OCI-LY7 (cell line): ENCODE results near the gene ZAR1L. TPM values are rescaled to one million over a fixed set of nuclear protein-coding genes. Genes with fewer than 3 reads are reported as not detected.
A peak's percentile ranks its signal among the peaks of the same experiment; 100 is the strongest.

Source experiments
- BruUV-seq: library from RNA; stranded (reverse); fragments of 400-500 nt; replicated peaks from 2 replicates; lab custom pipeline; 2021; lab: Mats Ljungman, UMichigan
- CTCF ChIA-PET: fragments of 300-600 bp; sonication (Branson Sonifier 250); formaldehyde crosslinking; loops from one replicate; lab custom pipeline; 2022; ENCODE audit warnings: antibody characterized with exemption; ENCODE audit not compliant: unreplicated experiment; lab: Charles Lee
- POLR2A ChIA-PET: fragments of 300-600 bp; sonication (Branson Sonifier 250); formaldehyde crosslinking; loops from one replicate; lab custom pipeline; 2022; ENCODE audit warnings: antibody characterized with exemption; lab: Charles Lee
- DNase-seq: peaks from one replicate; pipeline ENCODE4 v3.0.0-alpha.2; 2015; ENCODE audit warnings: low spot score
- H2AFZ ChIP-seq: fragments of 200-600 bp; sonication (generic), shearing (Covaris generic); 2 replicates; pipeline ENCODE4 v1.6.1; 2014; ENCODE audit warnings: mild to moderate bottlenecking, antibody characterized with exemption, low read length, moderate library complexity
- H3K27ac ChIP-seq: fragments of 200-600 bp; sonication (generic); 2 replicates; pipeline ENCODE4 v1.5.1; 2014; ENCODE audit warnings: mixed run types, low read depth, mild to moderate bottlenecking, moderate library complexity, low read length, inconsistent platforms; ENCODE audit not compliant: poor library complexity, severe bottlenecking
- H3K36me3 ChIP-seq: fragments of 200-600 bp; sonication (generic); 2 replicates; pipeline ENCODE4 v1.6.1; 2014; ENCODE audit warnings: mild to moderate bottlenecking, antibody characterized with exemption, low read length, moderate library complexity, mixed read lengths; ENCODE audit not compliant: insufficient read depth
- H3K4me1 ChIP-seq: fragments of 200-600 bp; sonication (generic); 2 replicates; pipeline ENCODE4 v1.5.1; 2014; ENCODE audit warnings: mild to moderate bottlenecking, low read length; ENCODE audit not compliant: insufficient read depth, poor library complexity, severe bottlenecking
- H3K4me2 ChIP-seq: fragments of 200-600 bp; sonication (generic); 2 replicates; pipeline ENCODE4 v1.6.1; 2014; ENCODE audit warnings: mild to moderate bottlenecking, low read length
- H3K4me3 ChIP-seq: fragments of 200-600 bp; sonication (generic); 2 replicates; pipeline ENCODE4 v1.5.1; 2014; ENCODE audit warnings: mild to moderate bottlenecking, low read depth, low read length; ENCODE audit not compliant: poor library complexity, severe bottlenecking
- H3K79me2 ChIP-seq: fragments of 200-600 bp; sonication (generic); 2 replicates; pipeline ENCODE4 v1.6.1; 2016; ENCODE audit warnings: low read depth, mild to moderate bottlenecking, low read length, moderate library complexity, mixed read lengths; ENCODE audit not compliant: insufficient read depth
- H3K9me2 ChIP-seq: fragments of 200-600 bp; sonication (generic); 2 replicates; pipeline ENCODE4 v1.6.1; 2016; ENCODE audit warnings: mild to moderate bottlenecking, low read length, mixed read lengths; ENCODE audit not compliant: insufficient read depth
- H3K9me3 ChIP-seq: fragments of 200-600 bp; sonication (generic); 2 replicates; pipeline ENCODE4 v1.6.1; 2014; ENCODE audit warnings: mild to moderate bottlenecking, mixed run types, low read length, mixed read lengths
- H4K20me1 ChIP-seq: fragments of 200-600 bp; sonication (generic); 2 replicates; pipeline ENCODE4 v1.6.1; 2014; ENCODE audit warnings: mild to moderate bottlenecking, antibody characterized with exemption, low read length, moderate library complexity, mixed read lengths; ENCODE audit not compliant: insufficient read depth
- EZH2phosphoT487 ChIP-seq: fragments of 200-600 bp; sonication (generic); IDR thresholded peaks from 2 replicates; pipeline ENCODE4 v1.6.1; 2018; ENCODE audit warnings: low read depth, borderline replicate concordance, mild to moderate bottlenecking, mixed run types, antibody characterized with exemption, low read length, moderate library complexity, mixed read lengths
- intact Hi-C: fragments of 100-400 bp; cut with micrococcal nuclease; formaldehyde crosslinking; loops from one replicate; pipeline ENCODE4 v1.10.0; 2022; ENCODE audit not compliant: unreplicated experiment
- total RNA-seq, 2 experiments: library from RNA; depleted of rRNA in 1 of 2; stranded (reverse); fragments of >200 nt in 1 of 2; shearing (Covaris generic) in 1 of 2; gene quantifications; 2 replicates each; pipeline ENCODE4 v1.2.3, GENCODE V29; 2014 to 2022
- TF ChIP-seq, protein P1 (sequence below): fragments of 200-600 bp; sonication (generic); conservative IDR thresholded peaks from 2 replicates; pipeline ENCODE4 v1.5.1; 2014; ENCODE audit warnings: mild to moderate bottlenecking, antibody characterized with exemption, low read length, moderate library complexity, mixed read lengths

Gene ZAR1L
- total RNA-seq, 2 experiments from 2014 or later = 0.32 to 1.1 TPM

- no peak for DNase-seq
- no peak overlapping the region for H3K27ac ChIP-seq
- BruUV-seq = no TSS peak
- POLR2A ChIA-PET = no interaction called here
- no peak overlapping the region for H2AFZ ChIP-seq
- H3K36me3 ChIP-seq = no peaks in the 10 kb centered on the region
- no peaks in the 10 kb centered on the region for H3K79me2 ChIP-seq
- H3K4me3 ChIP-seq = no peak overlapping the region
- TF ChIP-seq, protein P1, sequence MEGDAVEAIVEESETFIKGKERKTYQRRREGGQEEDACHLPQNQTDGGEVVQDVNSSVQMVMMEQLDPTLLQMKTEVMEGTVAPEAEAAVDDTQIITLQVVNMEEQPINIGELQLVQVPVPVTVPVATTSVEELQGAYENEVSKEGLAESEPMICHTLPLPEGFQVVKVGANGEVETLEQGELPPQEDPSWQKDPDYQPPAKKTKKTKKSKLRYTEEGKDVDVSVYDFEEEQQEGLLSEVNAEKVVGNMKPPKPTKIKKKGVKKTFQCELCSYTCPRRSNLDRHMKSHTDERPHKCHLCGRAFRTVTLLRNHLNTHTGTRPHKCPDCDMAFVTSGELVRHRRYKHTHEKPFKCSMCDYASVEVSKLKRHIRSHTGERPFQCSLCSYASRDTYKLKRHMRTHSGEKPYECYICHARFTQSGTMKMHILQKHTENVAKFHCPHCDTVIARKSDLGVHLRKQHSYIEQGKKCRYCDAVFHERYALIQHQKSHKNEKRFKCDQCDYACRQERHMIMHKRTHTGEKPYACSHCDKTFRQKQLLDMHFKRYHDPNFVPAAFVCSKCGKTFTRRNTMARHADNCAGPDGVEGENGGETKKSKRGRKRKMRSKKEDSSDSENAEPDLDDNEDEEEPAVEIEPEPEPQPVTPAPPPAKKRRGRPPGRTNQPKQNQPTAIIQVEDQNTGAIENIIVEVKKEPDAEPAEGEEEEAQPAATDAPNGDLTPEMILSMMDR = no peak
- TF ChIP-seq EZH2phosphoT487 = no peak
- intact Hi-C loops = no loop called here
- H3K9me3 ChIP-seq = no peaks in the 10 kb centered on the region
- CTCF ChIA-PET = no interaction called here
- H3K4me1 ChIP-seq = no peaks in the 10 kb centered on the region
- H3K4me2 ChIP-seq = no peak overlapping the region
- H4K20me1 ChIP-seq = no peaks in the 10 kb centered on the region
- H3K9me2 ChIP-seq = no peaks in the 10 kb centered on the region; the same call in 1 of the 2 replicates
These were observed 37.3 kb downstream of the ZAR1L start for GRCh38 chr13:32277839-32278238.

DNA sequence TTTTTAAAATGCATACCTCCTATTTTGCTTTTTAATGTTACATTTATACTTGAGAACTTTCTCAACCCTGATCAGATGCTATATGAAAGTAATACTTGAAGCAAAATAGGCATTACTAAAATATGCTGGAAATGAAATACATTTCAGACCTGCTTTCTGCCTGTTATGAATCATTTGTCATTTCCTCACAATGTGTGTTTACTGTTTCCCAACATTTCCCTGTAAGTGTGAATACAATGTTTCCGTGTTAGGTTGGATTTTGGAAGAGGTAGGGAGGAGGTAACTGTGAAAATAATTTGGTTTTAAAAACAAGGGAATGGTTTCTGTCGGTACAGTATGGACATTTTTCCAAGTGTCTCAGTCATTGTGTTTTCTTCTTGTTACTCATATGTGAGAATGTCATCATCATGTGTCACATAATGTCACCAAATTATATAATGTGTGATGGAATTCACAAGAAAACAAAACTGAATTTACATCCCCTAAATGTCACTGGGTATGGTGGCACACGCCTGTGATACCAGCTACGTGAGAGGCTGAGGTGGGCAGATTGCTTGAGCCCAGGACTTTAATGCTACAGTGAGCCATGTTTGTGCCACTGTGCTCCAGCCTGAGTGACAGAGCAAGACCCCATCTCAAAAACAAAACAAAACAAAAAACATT is 43.0 kb downstream of the ZAR1L start:
- Histone ChIP-seq H2AFZ (no peak overlapping the region), H3K4me2 (no peak overlapping the region), H3K79me2 (no peaks in the 10 kb centered on the region), H3K9me2 (no peaks in the 10 kb centered on the region), H4K20me1 (no peaks in the 10 kb centered on the region), H3K4me3 (no peak overlapping the region), H3K36me3 (no peaks in the 10 kb centered on the region), H3K27ac (no peak overlapping the region), H3K4me1 (no peaks in the 10 kb centered on the region), H3K9me3 (no peaks in the 10 kb centered on the region)
- no peak for DNase-seq
- TF ChIP-seq EZH2phosphoT487 = no peak
- TF ChIP-seq, protein P1 = no peak
- BruUV-seq = no TSS peak
- intact Hi-C loops = no loop called here
- ChIA-PET POLR2A (interaction anchor here (0.7 to 1.4 kb wide), 2 partner anchors 10 to 11 kb away, joined by 3 to 9 read pairs; no protein-coding TSS in a partner anchor), CTCF (no interaction called here)

DNA sequence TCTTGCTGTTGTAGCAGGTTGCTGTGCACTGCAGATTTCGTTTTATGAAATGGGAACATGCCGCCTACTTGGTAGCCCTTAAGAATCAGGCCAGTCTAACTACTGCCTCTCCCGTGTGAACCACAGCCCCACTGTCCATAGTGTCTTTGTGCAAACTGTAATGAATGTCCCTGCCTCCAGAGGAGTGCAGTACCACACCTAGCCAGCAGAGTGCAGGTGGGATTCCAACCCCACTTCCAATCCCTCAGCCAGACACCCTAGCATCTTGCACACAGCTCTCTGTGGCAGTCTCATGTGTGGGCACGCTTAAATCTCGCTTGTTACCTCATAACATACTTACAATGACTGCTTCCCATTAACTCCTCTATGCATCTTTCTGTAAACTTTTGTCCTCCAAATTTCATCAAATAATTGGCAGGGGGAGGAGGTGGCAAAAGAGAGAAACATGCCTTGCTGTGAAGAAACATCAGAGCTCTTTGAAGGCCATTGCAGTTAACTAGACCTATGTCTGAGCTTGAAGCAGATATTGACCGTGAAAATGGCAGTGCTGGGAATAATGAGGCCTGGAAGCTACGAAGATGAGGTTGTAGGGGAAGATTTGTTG is 47.2 kb downstream of the ZAR1L start:
- ChIA-PET CTCF (no interaction called here), POLR2A (interaction anchor here (0.7 to 0.8 kb wide), 2 partner anchors 103 to 261 kb away, joined by 3 read pairs; no protein-coding TSS in a partner anchor)
- Histone ChIP-seq H3K9me3 (no peaks in the 10 kb centered on the region), H3K36me3 (no peaks in the 10 kb centered on the region), H3K79me2 (no peaks in the 10 kb centered on the region), H3K4me3 (no peak overlapping the region), H4K20me1 (no peaks in the 10 kb centered on the region), H3K9me2 (no peaks in the 10 kb centered on the region), H3K27ac (no peak overlapping the region), H2AFZ (no peak overlapping the region), H3K4me2 (no peak overlapping the region), H3K4me1 (no peaks in the 10 kb centered on the region)
- TF ChIP-seq EZH2phosphoT487 = no peak
- TF ChIP-seq, protein P1 = peak; percentile 78
- no TSS peak for BruUV-seq
- peak; percentile 47 for DNase-seq
- intact Hi-C loops = no loop called here
